HG03159 (cell line): ENCODE results near the gene PRDX1.
"Not testable (repeated sequence)": the region's sequence is repeated elsewhere in the genome, so short reads cannot be mapped to it uniquely, and the experiment has no call there.

Source experiments
- ATAC-seq: cut with Tn5 transposase; IDR thresholded peaks from one replicate; pipeline ENCODE4 v1.9.1; 2021; ENCODE audit warnings: mild to moderate bottlenecking, moderate library complexity; ENCODE audit not compliant: unreplicated experiment

The PRDX1 gene

DNA sequence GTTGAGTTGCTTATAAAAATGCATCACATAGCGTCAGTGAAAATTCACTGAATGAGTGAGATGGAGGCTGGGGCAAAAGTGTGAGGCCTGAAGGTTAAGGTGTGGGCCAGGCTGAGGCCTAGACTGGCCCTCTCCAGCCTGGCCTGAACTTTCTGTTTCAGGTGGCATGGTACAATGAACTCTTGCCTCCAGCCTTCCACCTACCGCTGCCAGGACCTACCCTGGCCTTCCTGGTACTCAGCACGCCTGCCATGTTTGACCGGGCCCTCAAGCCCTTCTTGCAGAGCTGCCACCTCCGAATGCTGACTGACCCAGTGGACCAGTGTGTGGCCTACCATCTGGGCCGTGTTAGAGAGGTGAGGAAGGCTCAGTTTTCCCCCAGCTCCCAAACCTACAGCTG lies 14.5 kb downstream of the PRDX1 start:
- no peak for ATAC-seq

DNA sequence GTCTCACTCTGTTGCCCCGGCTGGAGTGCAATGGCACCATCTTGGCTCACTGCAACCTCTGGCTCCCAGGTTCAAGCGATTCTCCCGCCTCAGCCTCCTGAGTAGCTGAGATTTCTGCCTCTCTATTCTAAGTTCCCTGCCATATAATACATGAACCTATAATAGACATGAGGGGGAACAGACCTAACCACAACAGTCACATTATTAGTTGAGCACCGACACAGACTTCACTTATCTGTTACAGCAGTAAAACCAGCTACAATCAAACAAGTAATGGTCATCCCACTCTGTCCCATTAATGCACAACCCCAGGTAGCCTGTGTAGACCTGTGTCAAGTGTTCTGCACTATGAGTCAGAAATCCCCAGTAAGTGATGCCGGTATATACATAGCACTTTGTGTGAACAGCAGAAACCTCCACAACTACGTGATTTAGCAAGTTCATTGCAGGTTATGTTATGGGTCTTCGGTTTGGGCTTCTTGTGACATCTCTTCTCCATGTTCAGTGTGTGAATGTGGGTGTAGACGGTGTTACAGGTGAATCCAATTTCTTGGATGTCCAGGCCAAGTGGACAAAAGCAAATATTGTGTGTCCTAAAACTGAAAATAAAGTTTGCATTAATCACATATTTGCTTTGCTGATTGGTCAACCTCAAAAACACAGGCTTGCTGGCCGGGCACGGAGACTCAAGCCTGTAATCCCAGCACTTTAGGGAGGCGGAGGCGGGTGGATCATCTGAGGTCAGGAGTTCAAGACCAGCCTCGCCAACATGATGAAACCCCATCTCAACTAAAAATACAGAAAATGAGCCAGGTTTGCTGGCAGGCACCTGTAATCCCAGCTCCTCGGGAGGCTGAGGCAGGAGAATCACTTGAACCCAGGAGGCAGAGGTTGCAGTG lies 18.0 kb downstream of the PRDX1 start:
- ATAC-seq, result no peak

DNA sequence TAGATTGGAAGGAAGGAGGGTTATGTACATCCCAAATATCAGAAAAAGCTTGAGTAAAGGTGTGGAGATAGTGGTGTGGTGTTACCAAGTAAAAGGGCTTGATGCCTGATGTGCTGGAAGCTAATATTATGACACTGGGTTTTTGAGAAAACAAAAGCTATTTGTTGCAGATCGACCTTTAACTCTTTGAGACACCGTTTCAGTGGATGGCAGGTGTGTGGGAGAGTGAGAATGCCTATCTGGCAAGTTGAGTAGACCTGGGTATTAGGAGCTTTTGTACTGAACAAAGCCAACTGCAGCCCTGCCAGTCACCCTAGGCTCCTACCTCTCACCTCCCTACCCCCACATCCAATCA lies 20.2 kb downstream of the PRDX1 start:
- ATAC-seq, result no peak

DNA sequence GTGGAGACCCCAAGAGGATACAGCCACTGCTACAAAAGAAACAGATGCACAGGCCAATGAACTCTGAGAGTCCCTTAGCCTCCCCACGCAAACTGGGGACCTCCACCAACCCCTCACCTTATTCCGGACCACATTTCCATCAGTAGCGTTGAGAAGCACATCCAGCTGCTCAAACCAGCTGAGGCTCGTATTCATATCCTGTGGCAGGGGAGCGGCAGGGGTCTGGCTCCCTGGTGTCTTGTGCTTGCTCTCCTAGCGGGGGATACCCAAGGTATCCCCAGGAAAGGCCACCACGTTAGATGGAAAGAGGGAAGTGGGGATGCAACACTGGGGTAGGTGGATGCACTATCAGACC lies 22.3 kb downstream of the PRDX1 start:
- no peak for ATAC-seq

DNA sequence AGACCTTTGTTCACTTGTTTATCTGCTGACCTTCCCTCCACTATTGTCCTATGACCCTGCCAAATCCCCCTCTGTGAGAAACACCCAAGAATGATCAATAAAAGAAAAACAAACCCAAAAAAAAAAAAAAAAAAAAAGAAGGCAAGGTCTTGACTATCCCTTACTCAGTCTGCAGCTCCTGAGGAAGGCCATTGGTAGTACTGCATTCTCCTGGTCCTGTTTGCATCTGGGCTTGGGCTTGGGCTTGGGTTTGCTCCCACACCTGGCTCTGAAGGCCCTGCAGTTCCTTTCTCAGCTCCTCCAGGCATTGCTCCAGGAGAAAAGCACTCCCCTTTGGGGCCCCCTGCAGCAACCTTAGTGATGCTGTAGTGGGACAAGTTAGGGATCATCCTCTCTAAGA lies 23.4 kb downstream of the PRDX1 start:
- no peak for ATAC-seq

DNA sequence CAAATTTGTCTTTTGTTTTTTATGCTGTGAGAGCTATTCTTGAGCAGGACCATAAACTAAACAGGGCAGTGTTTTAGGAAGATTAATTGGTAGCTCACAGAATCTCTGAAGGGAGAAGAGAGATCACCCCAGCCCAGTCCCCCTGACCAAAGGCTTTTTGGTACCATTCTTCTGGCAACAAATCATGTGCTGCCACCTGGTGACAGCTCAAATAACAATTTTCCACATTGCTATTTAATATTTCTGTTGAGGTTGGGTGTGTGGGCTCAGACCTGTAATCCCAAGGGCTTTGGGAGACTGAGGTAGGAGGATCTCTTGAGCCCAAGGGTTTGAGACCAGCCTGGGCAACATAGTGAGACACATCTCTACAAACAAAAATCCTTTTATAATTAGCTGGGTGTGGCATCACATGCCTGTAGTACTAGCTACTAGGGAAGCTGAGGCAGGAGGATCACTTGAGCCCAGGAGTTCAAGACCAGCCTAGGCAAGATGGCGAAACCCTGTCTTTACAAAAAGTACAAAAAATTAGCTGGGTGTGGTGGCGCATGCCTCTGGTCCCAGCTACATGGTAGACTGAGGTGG lies 28.5 kb downstream of the PRDX1 start:
- ATAC-seq, result no peak

DNA sequence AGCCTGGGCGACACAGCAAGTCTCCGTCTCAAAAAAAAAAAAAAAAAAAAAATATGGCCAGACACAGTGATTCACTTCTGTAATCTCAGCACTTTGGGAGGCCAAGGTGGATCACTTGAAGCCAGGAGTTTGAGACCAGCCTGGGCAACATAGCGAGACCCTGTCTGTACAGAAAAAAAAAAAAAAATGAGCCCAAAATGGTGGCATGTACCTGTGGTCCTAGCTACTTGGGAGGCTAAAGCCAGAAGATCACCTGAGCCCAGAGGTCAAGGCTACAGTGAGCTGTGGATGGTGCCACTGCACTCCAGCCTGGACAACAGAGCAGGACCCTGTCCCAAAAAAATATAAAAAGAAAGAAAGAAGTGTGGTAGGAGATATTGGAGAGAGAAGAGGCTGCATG lies 29.0 kb downstream of the PRDX1 start:
- no peak for ATAC-seq

DNA sequence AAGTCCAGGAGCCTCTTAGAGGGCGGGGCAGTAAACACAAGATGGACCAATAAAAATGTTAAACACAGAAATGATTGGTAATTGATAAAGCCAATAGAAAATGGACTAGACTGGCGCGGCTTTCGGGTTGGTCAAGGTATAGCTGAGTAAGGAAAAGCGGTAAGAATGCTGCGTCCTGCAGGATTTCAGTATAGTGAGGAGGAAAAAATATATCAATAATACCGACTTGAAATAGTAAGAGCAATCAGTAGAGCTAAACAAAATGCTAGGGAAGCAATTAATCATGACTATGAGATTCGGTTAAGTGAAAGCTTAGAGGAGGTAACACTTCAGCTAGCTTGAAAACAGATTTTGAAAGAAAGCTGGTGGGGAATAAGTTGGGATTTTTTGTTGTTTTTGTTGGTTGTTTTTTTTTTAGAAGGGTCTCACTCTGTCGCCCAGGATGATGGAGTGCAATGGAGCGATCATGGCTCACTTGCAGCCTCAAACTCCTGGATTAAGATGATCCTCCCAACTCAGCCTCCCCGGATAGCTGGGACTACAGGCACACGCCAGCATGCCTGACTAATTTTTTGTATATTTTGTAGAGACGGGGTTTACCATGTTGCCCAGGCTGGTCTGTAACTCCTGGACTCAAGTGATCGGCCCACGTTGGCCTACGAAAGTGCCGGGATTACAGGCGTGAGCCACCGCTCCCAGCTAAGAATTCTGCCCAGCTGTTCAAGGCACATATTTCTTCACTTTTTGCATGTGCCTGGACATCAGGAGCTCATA lies 30.0 kb downstream of the PRDX1 start:
- no peak for ATAC-seq

DNA sequence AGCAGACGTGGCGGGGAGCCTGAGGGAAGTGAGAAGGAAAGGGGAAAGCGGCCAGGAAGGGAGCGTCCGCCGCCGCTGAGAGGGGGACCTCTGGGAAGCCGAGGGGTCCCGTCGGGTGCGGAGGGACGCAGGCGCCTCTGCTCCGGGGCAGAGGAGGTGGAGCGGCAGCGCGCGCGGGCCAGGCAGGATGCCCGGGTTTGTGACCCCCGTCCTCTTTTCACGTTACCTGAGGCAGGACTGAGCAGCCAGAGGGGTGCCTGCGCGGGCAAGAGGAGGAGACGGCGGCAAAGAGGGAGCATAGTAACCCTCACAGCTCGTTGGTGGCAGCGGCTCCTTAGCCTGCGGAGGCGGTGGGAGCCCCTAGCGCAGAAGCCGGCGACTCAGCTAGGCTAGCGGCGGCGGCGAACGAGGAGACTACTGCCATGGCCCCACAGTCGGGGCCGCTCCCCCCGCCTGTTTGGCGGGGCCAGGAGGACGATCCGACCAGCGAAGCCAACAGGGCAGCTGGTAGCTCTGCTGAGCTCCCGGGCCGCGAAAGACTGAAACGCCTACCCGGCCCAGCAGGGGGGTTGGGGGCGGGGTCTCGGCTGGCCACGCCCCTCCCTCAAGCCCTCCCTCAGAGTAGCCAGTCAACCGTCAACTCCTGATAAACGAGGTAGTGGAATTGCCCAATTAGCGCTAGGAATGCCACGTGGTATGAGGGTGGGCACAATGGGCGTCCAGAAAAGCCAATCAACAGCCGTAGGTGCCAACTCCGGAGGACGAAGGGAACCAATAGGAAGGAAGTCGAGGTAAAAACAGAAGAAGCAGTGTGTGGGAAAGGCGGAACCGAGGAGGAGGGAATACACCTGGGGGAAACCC lies 30.8 kb downstream of the PRDX1 start, which contains the start of gene TESK2:
TSS of gene TESK2 (minus strand) at position 538 of the 861 bp plus-strand sequence. CDS start 33,378 bp downstream, outside the sequence.
- ATAC-seq, result peak; percentile 91

DNA sequence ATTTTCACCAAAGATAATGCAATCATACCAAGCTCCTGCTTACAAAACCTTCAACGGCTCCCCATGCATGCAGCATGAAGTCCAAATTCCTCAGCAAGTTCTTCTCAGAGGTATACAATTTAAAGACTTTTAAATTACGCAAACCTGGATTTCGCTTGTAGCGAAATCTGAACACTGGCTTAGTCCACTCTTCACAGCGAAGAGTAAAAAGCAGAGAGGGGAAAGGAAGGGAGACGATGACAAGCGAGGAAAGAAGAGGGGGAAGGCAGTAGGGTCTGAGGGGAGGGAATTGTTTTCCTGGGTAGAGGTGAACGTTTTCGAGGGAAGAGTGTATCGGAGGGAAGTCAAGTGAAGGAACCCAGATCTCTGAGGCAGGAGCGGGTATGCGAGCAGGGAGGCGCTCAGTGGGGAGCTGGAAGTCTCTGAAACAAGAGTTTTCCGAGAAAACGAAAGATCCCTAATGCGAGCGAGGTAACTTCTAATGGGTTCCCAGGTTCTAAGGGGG lies 31.5 kb downstream of the PRDX1 start:
- ATAC-seq, result no peak

DNA sequence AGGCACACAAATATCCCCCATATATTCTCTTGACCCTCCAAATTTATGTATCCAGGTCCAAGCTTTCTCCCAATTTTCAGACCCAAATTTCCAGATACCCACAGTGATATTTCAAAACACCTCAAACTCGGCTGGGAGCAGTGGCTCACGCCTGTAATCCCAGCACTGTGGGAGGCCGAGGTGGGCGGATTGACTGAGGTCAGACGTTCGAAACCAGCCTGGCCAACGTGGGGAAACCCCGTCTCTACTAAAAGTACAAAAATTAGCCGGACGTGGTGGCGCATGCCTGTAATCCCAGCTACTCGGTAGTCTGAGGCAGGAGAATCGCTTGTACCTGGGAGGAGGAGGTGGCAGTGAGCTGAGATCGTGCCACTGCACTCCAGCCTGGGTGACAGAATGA lies 32.3 kb downstream of the PRDX1 start:
- ATAC-seq, result not testable (repeated sequence)

DNA sequence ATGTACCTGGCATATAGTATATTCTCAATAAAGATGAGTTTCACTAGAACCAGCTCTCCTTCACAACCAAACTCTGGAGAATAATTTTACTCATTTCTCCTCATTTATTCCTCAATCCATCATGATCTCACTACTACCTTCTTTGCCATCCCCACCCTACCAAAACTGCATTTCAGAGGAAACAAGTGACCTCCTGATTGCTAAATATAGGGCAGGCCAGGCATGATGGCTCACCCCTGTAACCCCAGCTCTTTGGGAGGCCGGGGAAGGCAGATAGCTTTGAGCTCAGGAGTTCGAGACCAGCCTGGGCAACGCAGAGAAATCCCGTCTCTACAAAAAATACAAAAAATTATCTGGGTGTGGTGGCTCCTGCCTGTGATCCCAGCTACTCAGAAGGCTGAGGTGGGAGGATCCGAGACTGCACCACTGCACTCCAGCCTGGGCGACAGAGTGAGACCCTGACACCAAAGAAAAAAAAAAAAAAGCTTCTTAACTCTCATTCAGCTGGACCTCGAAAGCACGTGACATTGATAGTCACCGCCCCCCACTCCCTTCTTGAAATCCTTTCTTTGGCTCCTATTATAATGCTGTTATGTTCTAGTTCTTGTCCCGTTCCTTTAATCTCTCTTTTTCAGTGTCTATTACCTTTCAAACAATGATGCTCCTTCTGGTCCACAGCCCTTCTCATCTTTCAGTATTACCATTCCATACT lies 32.9 kb downstream of the PRDX1 start:
- ATAC-seq, result no peak

DNA sequence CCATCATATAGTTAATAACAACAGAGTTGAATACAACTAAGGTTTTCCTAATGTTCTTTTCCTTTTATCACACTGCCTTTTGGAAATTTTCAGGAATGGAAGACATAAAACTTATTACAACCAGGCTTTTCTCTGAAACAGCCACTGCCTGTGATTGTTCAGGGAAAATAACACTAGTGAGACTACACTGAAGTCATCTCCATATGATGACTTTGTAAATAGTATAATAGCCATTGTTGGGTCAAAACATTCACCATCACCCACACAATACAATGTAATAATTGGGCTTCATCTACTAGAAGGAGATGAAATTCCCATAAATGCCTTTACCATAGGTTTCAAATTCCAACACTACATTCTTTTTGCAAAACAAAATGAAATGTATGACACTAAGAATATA lies 35.7 kb downstream of the PRDX1 start:
- no peak for ATAC-seq

DNA sequence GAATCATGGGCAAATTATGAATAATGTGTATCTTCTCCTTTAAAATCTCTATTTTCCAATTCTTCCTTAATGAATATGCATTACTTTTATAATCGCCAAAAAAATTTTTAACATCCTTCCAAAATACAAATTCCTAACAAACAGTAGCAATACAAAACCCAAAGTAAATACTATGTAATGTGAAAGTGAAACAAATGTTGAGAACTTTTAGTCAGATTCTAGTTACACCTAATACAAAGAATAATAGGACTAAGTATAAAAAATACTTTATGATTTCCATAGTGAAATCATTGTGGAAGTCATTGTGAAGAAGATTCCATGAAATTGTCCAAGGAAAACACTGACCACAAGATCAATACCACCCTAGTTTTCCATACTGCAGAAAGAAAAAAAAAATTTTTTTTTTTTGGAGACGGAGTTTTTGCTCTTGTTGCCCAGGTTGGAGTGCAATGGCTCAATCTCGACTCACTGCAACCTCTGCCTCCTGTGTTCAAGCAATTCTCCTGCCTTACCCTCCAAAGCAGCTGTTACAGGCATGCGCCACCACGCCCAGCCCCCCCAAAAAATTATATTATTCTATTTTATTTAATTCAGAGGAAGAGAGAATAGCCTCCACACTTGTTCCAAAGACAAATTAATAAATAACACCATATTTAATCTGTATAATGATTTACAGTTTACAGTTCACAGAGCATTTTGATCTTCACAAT lies 42.5 kb downstream of the PRDX1 start:
- ATAC-seq, result no peak

DNA sequence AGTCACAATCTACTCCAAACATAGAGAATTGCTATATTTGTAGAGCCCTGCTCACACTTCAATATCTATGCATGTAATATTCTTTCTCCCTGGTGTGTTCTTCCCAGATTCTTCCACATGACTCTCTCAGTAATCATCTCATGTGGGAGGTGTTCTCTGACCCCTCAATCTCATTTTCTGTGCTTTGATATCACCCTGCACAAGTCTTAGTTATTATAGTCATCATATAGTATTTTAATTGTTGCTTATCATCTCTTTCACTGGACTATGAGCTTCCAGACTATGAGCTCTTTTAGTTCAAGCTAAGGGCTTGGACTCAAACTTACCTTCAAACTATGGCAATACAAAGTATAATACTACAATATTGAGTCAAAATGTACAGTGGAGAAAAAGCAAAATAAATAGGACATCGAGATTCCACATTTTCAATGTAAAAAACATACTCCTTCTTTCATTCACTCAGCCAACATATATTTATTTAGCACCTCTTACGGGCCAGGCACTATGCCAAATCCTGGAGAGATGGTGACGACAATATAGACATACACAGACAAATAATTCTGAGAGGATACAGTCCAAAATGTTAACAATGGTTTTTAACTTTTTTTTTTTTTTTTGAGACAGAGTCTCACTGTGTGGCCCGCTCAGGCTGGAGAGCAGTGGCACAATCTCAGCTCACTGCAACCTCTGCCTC lies 43.4 kb downstream of the PRDX1 start:
- ATAC-seq, result no peak

DNA sequence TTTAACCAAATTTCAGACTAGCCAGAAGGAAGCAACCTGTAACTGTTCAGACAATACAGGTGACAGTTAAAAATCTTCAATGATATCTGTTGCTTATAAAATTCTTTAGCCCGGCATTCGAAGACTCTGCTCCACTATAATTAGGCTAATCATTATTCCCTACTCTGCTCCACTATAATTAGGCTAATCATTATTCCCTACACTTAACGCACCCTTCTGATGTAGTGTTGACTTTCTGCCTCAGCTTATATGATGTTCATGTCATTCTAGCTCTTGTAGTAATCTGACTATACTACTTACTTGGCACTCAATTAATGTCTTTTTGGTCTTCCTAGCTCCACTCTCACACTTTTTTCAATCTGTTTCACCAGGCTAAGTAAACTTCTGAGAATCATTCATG lies 44.0 kb downstream of the PRDX1 start:
- no peak for ATAC-seq

DNA sequence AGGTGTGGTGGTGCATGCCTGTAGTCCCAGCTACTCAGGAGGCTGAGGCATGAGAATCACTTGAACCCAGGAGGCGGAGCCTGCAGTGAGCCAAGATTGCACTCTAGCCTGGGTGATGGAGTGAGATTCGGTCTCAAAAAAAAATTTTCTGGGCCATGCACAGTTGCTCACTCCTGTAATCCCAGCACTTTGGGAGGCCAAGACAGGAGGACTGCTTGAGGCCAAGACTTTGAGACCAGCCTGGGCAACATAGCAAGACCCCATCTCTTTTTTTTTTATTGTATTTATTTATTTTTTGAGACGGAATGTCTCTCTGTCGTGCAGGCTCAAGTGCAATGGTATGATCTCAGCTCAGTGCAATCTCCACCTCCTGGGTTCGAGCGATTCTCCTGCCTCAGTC lies 47.5 kb downstream of the PRDX1 start:
- ATAC-seq, result not testable (repeated sequence)

DNA sequence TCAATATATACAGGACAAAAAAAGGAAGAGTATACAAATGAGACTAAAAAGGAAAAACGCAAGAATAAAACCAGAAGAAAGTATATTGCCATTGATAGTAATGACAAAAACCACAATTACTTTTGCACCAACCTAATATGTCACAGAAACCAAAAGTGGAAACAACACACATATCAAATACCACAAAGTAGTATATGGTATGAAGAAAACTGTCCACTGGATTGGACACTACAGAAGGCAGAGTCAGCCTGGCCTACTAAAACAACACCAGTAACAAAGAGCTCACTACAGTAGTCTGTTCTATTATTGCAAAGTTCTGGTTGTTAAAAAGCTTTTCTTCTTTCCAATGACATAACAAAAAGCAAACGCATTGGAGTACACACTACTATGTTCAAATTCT lies 48.4 kb downstream of the PRDX1 start:
- ATAC-seq, result no peak

DNA sequence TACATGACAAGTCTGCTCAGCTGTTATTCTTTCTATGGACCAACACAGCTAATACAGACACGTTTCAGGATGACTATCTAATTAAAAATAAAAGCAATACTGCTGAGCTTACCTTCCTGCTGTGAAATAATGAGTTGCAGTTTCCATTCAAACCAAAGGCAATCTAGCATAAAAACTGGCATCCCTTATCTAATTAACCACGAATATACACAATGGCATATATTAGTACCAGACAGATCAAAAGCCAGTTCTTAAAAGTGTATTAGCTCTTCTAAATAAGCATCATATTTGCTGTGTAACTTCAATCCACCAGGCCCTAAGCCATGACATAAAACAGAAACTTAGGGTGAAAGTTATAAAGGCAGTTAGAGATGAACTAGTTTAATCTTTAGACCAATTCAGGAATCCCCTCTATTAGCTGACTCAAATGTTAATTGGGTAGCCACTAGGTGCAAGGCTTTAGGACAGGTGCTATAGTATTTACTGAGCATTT lies 51.3 kb downstream of the PRDX1 start:
- no peak for ATAC-seq
